GM18499 (cell line): ENCODE measurements around the gene CTDP1.

ENCODE experiments used
- ATAC-seq: cut with Tn5 transposase; IDR thresholded peaks from one replicate; pipeline ENCODE4 v1.9.1; 2021; ENCODE audit warnings: moderate number of reproducible peaks; ENCODE audit not compliant: insufficient read depth, unreplicated experiment

CTDP1 gene

GRCh38 chr18:79679552-79680099, at the start of gene CTDP1:
TSS of gene CTDP1 (plus strand) at chr18:79679803. CDS start at chr18:79679948, 145 bp downstream.
- ATAC-seq: peak; percentile 37

- no peak for ATAC-seq
Observed at GRCh38 chr18:79630281-79631095, 49.1 kb upstream of the CTDP1 start.

- ATAC-seq: no peak
Observed at GRCh38 chr18:79631096-79631507, 48.5 kb upstream of the CTDP1 start.

- no peak for ATAC-seq
Observed at GRCh38 chr18:79631761-79632446, 47.7 kb upstream of the CTDP1 start.

- ATAC-seq: no peak
Observed at GRCh38 chr18:79632765-79633164, 46.8 kb upstream of the CTDP1 start.

- ATAC-seq: no peak
Observed at GRCh38 chr18:79634186-79634585, 45.4 kb upstream of the CTDP1 start.

- no peak for ATAC-seq
Observed at GRCh38 chr18:79634593-79635426, 44.8 kb upstream of the CTDP1 start.

GRCh38 chr18:79635427-79635726, 44.2 kb upstream of the CTDP1 start:
- no peak for ATAC-seq

GRCh38 chr18:79637181-79637920, 42.3 kb upstream of the CTDP1 start:
- no peak for ATAC-seq

- ATAC-seq: no peak
Observed at GRCh38 chr18:79637921-79638909, 41.4 kb upstream of the CTDP1 start.

- ATAC-seq: no peak
Observed at GRCh38 chr18:79639072-79639829, 40.4 kb upstream of the CTDP1 start.

- ATAC-seq: no peak
Observed at GRCh38 chr18:79640064-79640672, 39.4 kb upstream of the CTDP1 start.

- no peak for ATAC-seq
Observed at GRCh38 chr18:79640875-79641274, 38.7 kb upstream of the CTDP1 start.

- ATAC-seq: no peak
Observed at GRCh38 chr18:79641722-79642497, 37.7 kb upstream of the CTDP1 start.

- no peak for ATAC-seq
Observed at GRCh38 chr18:79642626-79643025, 37.0 kb upstream of the CTDP1 start.

GRCh38 chr18:79643054-79643984, 36.3 kb upstream of the CTDP1 start:
- no peak for ATAC-seq
